MCF 10A (cell line): Measurements from ENCODE around the gene CCL8. TPM values are rescaled to one million over a fixed set of nuclear protein-coding genes. Genes with fewer than 3 reads are reported as not detected.
"Not testable (repeated sequence)": the region's sequence is repeated elsewhere in the genome, so short reads cannot be mapped to it uniquely, and the experiment has no call there.

Experiments used
- BruUV-seq: library from RNA; stranded (reverse); fragments of 400-500 nt; replicated peaks from 2 replicates; lab custom pipeline; 2021; lab: Mats Ljungman, UMichigan
- CTCF ChIA-PET: fragments of 300-600 bp; sonication (Branson Sonifier 250); formaldehyde crosslinking; extraction: SDS; loops from one replicate; lab custom pipeline; 2021; ENCODE audit warnings: antibody characterized with exemption, inconsistent platforms; lab: Yijun Ruan, JAX
- POLR2A ChIA-PET: fragments of 300-600, 350-650 bp; sonication (Branson Sonifier 250); formaldehyde crosslinking; extraction: SDS; loops from one replicate; lab custom pipeline; 2020; ENCODE audit warnings: antibody characterized with exemption, inconsistent platforms; lab: Yijun Ruan, JAX
- DNase-seq: peaks from one replicate; pipeline ENCODE4 v3.0.0-alpha.2; 2018; ENCODE audit not compliant: unreplicated experiment
- H3K27ac Mint-ChIP-seq: one replicate; pipeline ENCODE4 v1.8.0; 2022; ENCODE audit warnings: mild to moderate bottlenecking, low read depth, mixed read lengths; ENCODE audit not compliant: unreplicated experiment
- H3K27me3 Mint-ChIP-seq: one replicate; pipeline ENCODE4 v1.8.0; 2022; ENCODE audit warnings: mixed read lengths; ENCODE audit not compliant: insufficient read depth, unreplicated experiment
- H3K36me3 Mint-ChIP-seq: one replicate; pipeline ENCODE4 v1.8.0; 2022; ENCODE audit warnings: mild to moderate bottlenecking, moderate library complexity, mixed read lengths; ENCODE audit not compliant: insufficient read depth, unreplicated experiment
- H3K4me1 Mint-ChIP-seq: one replicate; pipeline ENCODE4 v1.8.0; 2022; ENCODE audit warnings: mixed read lengths; ENCODE audit not compliant: insufficient read depth, unreplicated experiment
- H3K4me3 Mint-ChIP-seq: one replicate; pipeline ENCODE4 v1.8.0; 2022; ENCODE audit warnings: mild to moderate bottlenecking, moderate library complexity, mixed read lengths; ENCODE audit not compliant: unreplicated experiment
- H3K9me3 Mint-ChIP-seq: one replicate; pipeline ENCODE4 v1.8.0; 2022; ENCODE audit warnings: mixed read lengths; ENCODE audit not compliant: unreplicated experiment
- intact Hi-C: fragments of 100-400 bp; cut with micrococcal nuclease; formaldehyde crosslinking; loops from 2 replicates; pipeline ENCODE4 v1.14.1; 2022
- total RNA-seq: library from RNA; stranded (reverse); gene quantifications from 2 replicates; pipeline ENCODE4 v1.2.3, GENCODE V29; 2022
- TF ChIP-seq, protein P1 (sequence below): fragments of 200-600 bp; IDR thresholded peaks from one replicate; pipeline ENCODE4 v1.8.0; 2022; ENCODE audit warnings: antibody characterized with exemption, mild to moderate bottlenecking; ENCODE audit not compliant: unreplicated experiment

The CCL8 gene
- total RNA-seq, 1 experiment from 2014 or later: not detected

DNA sequence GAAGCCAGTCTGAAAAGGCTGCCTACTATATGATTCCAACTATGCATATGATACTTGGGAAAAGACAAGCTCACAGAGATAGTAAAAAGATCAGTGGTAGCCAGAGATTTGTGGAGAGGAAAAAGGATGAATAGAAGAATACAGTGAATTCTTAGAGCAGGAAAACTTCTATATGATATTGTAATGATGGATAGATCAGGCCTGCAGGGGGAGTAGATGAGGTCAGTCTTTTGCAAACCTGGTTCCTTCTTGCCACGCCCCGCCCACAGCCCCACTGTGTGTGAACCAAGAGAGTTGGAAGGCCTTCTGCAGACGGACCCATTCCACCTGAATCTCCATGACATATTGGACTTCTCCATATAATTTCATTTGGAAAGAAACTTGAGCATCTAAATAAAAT, 761 bp upstream of the CCL8 start:
- H3K36me3 Mint-ChIP-seq: no peaks in the 10 kb centered on the region
- no peaks in the 10 kb centered on the region for H3K27me3 Mint-ChIP-seq
- no peaks in the 10 kb centered on the region for H3K9me3 Mint-ChIP-seq
- TF ChIP-seq, protein P1, sequence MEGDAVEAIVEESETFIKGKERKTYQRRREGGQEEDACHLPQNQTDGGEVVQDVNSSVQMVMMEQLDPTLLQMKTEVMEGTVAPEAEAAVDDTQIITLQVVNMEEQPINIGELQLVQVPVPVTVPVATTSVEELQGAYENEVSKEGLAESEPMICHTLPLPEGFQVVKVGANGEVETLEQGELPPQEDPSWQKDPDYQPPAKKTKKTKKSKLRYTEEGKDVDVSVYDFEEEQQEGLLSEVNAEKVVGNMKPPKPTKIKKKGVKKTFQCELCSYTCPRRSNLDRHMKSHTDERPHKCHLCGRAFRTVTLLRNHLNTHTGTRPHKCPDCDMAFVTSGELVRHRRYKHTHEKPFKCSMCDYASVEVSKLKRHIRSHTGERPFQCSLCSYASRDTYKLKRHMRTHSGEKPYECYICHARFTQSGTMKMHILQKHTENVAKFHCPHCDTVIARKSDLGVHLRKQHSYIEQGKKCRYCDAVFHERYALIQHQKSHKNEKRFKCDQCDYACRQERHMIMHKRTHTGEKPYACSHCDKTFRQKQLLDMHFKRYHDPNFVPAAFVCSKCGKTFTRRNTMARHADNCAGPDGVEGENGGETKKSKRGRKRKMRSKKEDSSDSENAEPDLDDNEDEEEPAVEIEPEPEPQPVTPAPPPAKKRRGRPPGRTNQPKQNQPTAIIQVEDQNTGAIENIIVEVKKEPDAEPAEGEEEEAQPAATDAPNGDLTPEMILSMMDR: no peak
- intact Hi-C loops: no loop called here
- H3K4me3 Mint-ChIP-seq: no peak overlapping the region
- no TSS peak for BruUV-seq
- H3K4me1 Mint-ChIP-seq: peaks cover 9% of the 10 kb centered on the region
- DNase-seq: no peak
- POLR2A ChIA-PET: no interaction called here
- no peak overlapping the region for H3K27ac Mint-ChIP-seq
- CTCF ChIA-PET: interaction anchor here (0.7 to 1.3 kb wide), 5 partner anchors 12 to 273 kb away, joined by 3 to 5 read pairs (median 3); no protein-coding TSS in a partner anchor

DNA sequence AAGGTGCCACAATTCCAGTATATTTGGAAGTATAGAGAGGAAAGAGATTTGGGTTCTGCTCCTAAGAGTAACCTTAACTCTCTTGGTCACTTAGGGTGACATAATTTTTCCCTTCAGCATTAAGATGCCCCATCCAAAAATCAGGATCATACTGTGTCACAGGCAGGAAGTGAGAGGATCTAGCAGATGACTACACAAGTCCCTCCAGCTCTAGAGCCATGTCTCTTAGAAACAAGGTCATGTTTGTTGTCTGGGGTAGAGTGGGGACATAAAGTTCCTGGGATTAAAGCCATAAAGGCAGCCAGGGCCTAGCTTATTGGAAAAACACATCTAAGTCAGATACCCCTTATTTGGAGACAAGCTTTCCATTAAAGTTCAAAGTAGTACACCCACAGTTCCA, 2.7 kb downstream of the CCL8 start:
- Mint-ChIP-seq H3K4me3 (no peak overlapping the region), H3K27me3 (no peaks in the 10 kb centered on the region), H3K36me3 (no peaks in the 10 kb centered on the region), H3K4me1 (no peaks in the 10 kb centered on the region), H3K27ac (no peak overlapping the region), H3K9me3 (peaks cover 5% of the 10 kb centered on the region)
- ChIA-PET CTCF (no interaction called here), POLR2A (no interaction called here)
- no peak for DNase-seq
- TF ChIP-seq, protein P1: no peak
- intact Hi-C loops: no loop called here
- BruUV-seq: no TSS peak

DNA sequence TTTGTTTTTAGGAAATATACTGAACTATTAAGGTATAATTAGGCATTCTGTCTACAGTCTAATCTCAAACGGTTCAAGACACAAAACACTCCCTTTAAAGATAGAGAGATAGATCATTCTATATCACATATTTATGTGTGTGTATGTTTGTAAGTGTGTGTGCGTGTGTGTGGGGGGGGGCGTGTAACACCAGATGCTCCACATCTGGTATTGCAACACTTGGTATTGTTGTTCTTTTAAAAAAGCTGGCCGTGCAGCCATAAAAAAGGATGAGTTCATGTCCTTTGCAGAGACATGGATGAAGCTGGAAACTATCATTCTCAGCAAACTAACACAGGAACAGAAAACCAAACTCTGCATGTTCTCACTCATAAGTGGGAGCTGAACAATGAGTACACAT, 8.3 kb downstream of the CCL8 start:
- POLR2A ChIA-PET, H3K36me3 Mint-ChIP-seq, H3K4me1 Mint-ChIP-seq, DNase-seq, CTCF ChIA-PET, intact Hi-C loops, H3K27ac Mint-ChIP-seq, BruUV-seq, H3K9me3 Mint-ChIP-seq, H3K4me3 Mint-ChIP-seq: not testable (repeated sequence)
- H3K27me3 Mint-ChIP-seq: peaks cover 18% of the 10 kb centered on the region

DNA sequence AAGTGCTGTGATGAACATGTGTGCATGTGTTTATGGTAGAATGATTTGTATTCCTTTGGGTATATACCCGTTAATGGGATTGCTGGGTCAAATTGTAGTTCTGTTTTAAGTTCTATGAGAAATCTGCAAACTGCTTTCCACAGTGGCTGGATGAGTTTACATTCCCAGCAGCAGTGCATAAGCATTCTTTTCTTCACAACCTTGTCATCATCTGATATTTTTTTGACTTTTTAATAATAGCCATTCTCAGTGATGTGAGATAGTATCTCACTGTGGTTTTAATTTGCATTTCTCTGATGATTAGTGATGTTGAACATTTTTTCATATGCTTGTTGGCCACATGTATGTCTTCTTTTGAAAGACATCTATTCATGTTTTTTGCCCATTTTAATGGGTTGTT, 18.5 kb downstream of the CCL8 start:
- BruUV-seq: no TSS peak
- CTCF ChIA-PET: no interaction called here
- no peak overlapping the region for H3K27ac Mint-ChIP-seq

More for the DNA sequence above, 18.5 kb downstream of the CCL8 start:
- POLR2A ChIA-PET: no interaction called here
- DNase-seq: no peak
- intact Hi-C loops: no loop called here
- H3K9me3 Mint-ChIP-seq: peaks cover 11% of the 10 kb centered on the region
- peaks cover 19% of the 10 kb centered on the region for H3K27me3 Mint-ChIP-seq
- TF ChIP-seq, protein P1: no peak
- H3K36me3 Mint-ChIP-seq: no peaks in the 10 kb centered on the region
- no peak overlapping the region for H3K4me3 Mint-ChIP-seq
- no peaks in the 10 kb centered on the region for H3K4me1 Mint-ChIP-seq
